HepG2 (cell line): ENCODE measurements around the gene ACSF3. TPM values are rescaled to one million over a fixed set of nuclear protein-coding genes. Genes with fewer than 3 reads are reported as not detected.

Experiments
- ATF1 ChIP-seq: IDR thresholded peaks from 2 replicates; pipeline ENCODE4 v1.6.1; 2016; ENCODE audit warnings: mild to moderate bottlenecking, control low read depth
- CBX5 ChIP-seq: sonication (generic); formaldehyde crosslinking; IDR thresholded peaks from 2 replicates; pipeline ENCODE4 v1.4.0; 2020; ENCODE audit warnings: missing genetic modification reagents, borderline replicate concordance
- EEA1 ChIP-seq: sonication (generic); formaldehyde crosslinking; IDR thresholded peaks from 2 replicates; pipeline ENCODE4 v1.5.1; 2020; ENCODE audit warnings: mild to moderate bottlenecking, missing genetic modification reagents, borderline replicate concordance
- GABPA ChIP-seq, 2 experiments: IDR thresholded peaks; 2 replicates each; pipeline ENCODE4 v1.6.1; 2011 to 2016; ENCODE audit warnings: low read depth in 2 of 2, low read length in 1 of 2, missing biosample characterization in 1 of 2, missing genetic modification characterization in 1 of 2
- GATA4 ChIP-seq: sonication (generic); IDR thresholded peaks from 2 replicates; pipeline ENCODE4 v1.6.1; 2016; ENCODE audit warnings: antibody characterized with exemption, low read depth, borderline replicate concordance
- HCFC1 ChIP-seq: fragments of 150-350 bp; IDR thresholded peaks from 2 replicates; pipeline ENCODE4 v1.6.1; 2014; ENCODE audit warnings: low read depth, low read length
- HDAC1 ChIP-seq: sonication (generic); formaldehyde crosslinking; IDR thresholded peaks from 2 replicates; pipeline ENCODE4 v1.5.1; 2020; ENCODE audit warnings: mild to moderate bottlenecking, missing genetic modification reagents
- ISL2 ChIP-seq: sonication (generic); formaldehyde crosslinking; IDR thresholded peaks from 2 replicates; pipeline ENCODE4 v1.5.0; 2020; ENCODE audit warnings: missing genetic modification reagents
- KDM4B ChIP-seq: sonication (generic); formaldehyde crosslinking; IDR thresholded peaks from 2 replicates; pipeline ENCODE4 v1.4.0; 2020; ENCODE audit warnings: missing genetic modification reagents
- NFKBIZ ChIP-seq: IDR thresholded peaks from 2 replicates; pipeline ENCODE4 v1.6.1; 2018; ENCODE audit warnings: missing genetic modification reagents, missing compliant biosample characterization
- NR3C1 ChIP-seq: sonication (generic); formaldehyde crosslinking; IDR thresholded peaks from 2 replicates; pipeline ENCODE4 v1.4.0; 2020; ENCODE audit warnings: missing genetic modification reagents
- RBFOX2 ChIP-seq: fragments of 200-400 bp; formaldehyde crosslinking; IDR thresholded peaks from 2 replicates; pipeline ENCODE4 v1.6.1; 2017; ENCODE audit warnings: low read depth, mild to moderate bottlenecking, low read length
- SOX6 ChIP-seq, 2 experiments: fragments of 450-650 bp in 1 of 2; sonication (generic) in 1 of 2; formaldehyde crosslinking in 1 of 2; IDR thresholded peaks; 2 replicates each; pipeline versions ENCODE4 v1.4.0 to v1.6.1; 2017 to 2020; ENCODE audit warnings: antibody characterized with exemption in 1 of 2, mild to moderate bottlenecking in 1 of 2, missing genetic modification reagents in 1 of 2
- TCF7 ChIP-seq: sonication (generic); IDR thresholded peaks from 2 replicates; pipeline ENCODE4 v1.6.1; 2016; ENCODE audit warnings: antibody characterized with exemption, low read depth
- ZBTB7A ChIP-seq: sonication (generic); formaldehyde crosslinking; IDR thresholded peaks from 2 replicates; pipeline ENCODE4 v1.8.0; 2022; ENCODE audit warnings: mild to moderate bottlenecking, missing genetic modification reagents
- ZNF547 ChIP-seq: sonication (generic); formaldehyde crosslinking; IDR thresholded peaks from 2 replicates; pipeline ENCODE4 v1.5.1; 2020; ENCODE audit warnings: mild to moderate bottlenecking, missing genetic modification reagents
- ZNF598 ChIP-seq: sonication (generic); formaldehyde crosslinking; IDR thresholded peaks from 2 replicates; pipeline ENCODE4 v1.5.1; 2020; ENCODE audit warnings: mild to moderate bottlenecking, missing genetic modification reagents, borderline replicate concordance
- ZNF775 ChIP-seq: sonication (generic); formaldehyde crosslinking; IDR thresholded peaks from 2 replicates; pipeline ENCODE4 v1.4.0; 2020; ENCODE audit warnings: missing genetic modification reagents, mild to moderate bottlenecking, moderate library complexity, borderline replicate concordance
- ZNF878 ChIP-seq: sonication (generic); formaldehyde crosslinking; IDR thresholded peaks from 2 replicates; pipeline ENCODE4 v1.8.1; 2023; ENCODE audit warnings: mild to moderate bottlenecking, missing genetic modification reagents, moderate library complexity
- polyA plus RNA-seq, 8 experiments: library from polyadenylated mRNA; depleted of rRNA in 3 of 8; stranded (reverse) in 7 of 8; unstranded in 1 of 8; fragments of >200 nt; fragmentation: Illumina TruSeq in 4 of 8; extraction: Trizol in 4 of 8; gene quantifications; 2 replicates each; pipeline versions ENCODE4 v1.2.1 to v1.2.3, GENCODE V29; 2011 to 2016; ENCODE audit warnings: low read depth in 4 of 8, missing spikeins in 1 of 8, mixed read lengths in 1 of 8; ENCODE audit not compliant: insufficient read depth in 1 of 8
- total RNA-seq, 5 experiments: library from RNA; depleted of rRNA; stranded (reverse); fragments of >200 nt; fragmentation: Illumina TruSeq; extraction: Trizol; gene quantifications; 2 replicates each; pipeline ENCODE4 v1.2.3, GENCODE V29; 2016; ENCODE audit warnings: low read depth in 1 of 5
- TF ChIP-seq, protein P1 (sequence below), 2 experiments: sonication (generic) in 1 of 2; formaldehyde crosslinking in 1 of 2; IDR thresholded peaks; 2 replicates each; pipeline versions ENCODE4 v1.4.0 to v1.6.1; 2016 to 2020; ENCODE audit warnings: borderline replicate concordance in 1 of 2, low read depth in 1 of 2, mild to moderate bottlenecking in 1 of 2, missing genetic modification reagents in 1 of 2
- TF ChIP-seq, protein P2 (sequence below): sonication (generic); formaldehyde crosslinking; IDR thresholded peaks from 2 replicates; pipeline ENCODE4 v1.5.0; 2020; ENCODE audit warnings: missing genetic modification reagents, mild to moderate bottlenecking, borderline replicate concordance
- TF ChIP-seq, protein P3 (sequence below): sonication (generic); formaldehyde crosslinking; IDR thresholded peaks from 2 replicates; pipeline ENCODE4 v1.9.0; 2021; ENCODE audit warnings: missing genetic modification reagents, borderline replicate concordance
- TF ChIP-seq, protein P4 (sequence below): sonication (generic); formaldehyde crosslinking; IDR thresholded peaks from 2 replicates; pipeline ENCODE4 v1.5.0; 2020; ENCODE audit warnings: missing genetic modification reagents

ACSF3 gene
- total and polyA plus RNA-seq, 2 of the 13 experiments (the other 11 are each of a cell fraction or from before 2014, with no cell fraction given), result 14.9 to 30.6 TPM

DNA sequence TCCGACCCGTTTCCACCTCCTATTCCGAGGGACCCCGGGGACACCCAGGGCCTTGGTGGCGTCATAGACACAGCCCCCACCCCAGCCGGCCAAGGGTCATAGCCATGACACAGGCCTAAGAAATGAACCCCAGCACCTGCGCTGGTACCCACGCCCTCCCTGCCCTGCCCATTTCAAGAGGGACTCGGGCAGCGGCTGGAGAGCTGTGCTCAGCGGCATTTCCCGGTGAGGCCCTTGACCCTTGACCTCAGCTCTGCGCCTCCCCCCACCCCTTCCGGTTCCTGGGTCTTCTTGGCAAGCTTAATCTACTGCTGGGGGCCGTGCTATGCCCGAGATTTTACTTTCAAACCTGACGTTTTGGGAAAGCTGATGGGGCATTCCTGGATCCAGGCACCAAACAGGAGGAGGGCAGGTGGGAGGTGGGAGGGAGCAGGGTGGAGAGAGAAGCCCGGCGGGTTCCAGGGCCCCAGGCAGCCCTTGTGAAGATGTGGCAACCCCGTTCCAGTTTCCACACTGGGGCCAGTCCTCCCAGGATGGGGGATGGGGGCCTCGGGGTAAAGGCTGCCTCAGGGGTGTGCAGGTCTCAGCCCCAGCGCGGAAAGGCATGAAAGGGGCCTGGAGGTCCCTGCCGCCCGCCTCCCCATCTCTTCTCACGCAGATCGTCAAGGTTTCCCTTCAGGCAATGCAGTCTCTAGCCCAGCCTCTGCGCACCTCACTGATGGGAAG is 106.6 kb downstream of the ACSF3 start, which contains the start of gene SLC22A31 (continued):
- TF ChIP-seq, protein P1, sequence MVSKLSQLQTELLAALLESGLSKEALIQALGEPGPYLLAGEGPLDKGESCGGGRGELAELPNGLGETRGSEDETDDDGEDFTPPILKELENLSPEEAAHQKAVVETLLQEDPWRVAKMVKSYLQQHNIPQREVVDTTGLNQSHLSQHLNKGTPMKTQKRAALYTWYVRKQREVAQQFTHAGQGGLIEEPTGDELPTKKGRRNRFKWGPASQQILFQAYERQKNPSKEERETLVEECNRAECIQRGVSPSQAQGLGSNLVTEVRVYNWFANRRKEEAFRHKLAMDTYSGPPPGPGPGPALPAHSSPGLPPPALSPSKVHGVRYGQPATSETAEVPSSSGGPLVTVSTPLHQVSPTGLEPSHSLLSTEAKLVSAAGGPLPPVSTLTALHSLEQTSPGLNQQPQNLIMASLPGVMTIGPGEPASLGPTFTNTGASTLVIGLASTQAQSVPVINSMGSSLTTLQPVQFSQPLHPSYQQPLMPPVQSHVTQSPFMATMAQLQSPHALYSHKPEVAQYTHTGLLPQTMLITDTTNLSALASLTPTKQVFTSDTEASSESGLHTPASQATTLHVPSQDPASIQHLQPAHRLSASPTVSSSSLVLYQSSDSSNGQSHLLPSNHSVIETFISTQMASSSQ (IDR thresholded peaks at IDR 0.05; ENCODE audit: low read depth), result peak; percentile 49; the same call in 1 of the 2 replicates
- TF ChIP-seq, protein P1 (CRISPR knock-in tag; IDR thresholded peaks at IDR 0.05; ENCODE audit: borderline replicate concordance), result peak; percentile 37
- TF ChIP-seq KDM4B (CRISPR knock-in tag), result no peak; the same call in 1 of the 2 replicates
- TF ChIP-seq RBFOX2, result peak; percentile 58; the same call in 1 of the 2 replicates
- TF ChIP-seq ZNF598 (CRISPR knock-in tag), result peak; percentile 12; the same call in 1 of the 2 replicates
- TF ChIP-seq, protein P2, sequence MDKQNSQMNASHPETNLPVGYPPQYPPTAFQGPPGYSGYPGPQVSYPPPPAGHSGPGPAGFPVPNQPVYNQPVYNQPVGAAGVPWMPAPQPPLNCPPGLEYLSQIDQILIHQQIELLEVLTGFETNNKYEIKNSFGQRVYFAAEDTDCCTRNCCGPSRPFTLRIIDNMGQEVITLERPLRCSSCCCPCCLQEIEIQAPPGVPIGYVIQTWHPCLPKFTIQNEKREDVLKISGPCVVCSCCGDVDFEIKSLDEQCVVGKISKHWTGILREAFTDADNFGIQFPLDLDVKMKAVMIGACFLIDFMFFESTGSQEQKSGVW (CRISPR knock-in tag), result no peak
- no peak for TF ChIP-seq TCF7
- no peak for TF ChIP-seq ATF1 (CRISPR knock-in tag)
- no peak; the same call in 1 of the 2 replicates for TF ChIP-seq CBX5 (CRISPR knock-in tag)
- no peak for TF ChIP-seq HCFC1
- no peak for TF ChIP-seq GATA4
- 0 out of 2 replicates have a peak, but pooled peaks have one; percentile 41 for TF ChIP-seq NFKBIZ (CRISPR knock-in tag)
- TF ChIP-seq, protein P3, sequence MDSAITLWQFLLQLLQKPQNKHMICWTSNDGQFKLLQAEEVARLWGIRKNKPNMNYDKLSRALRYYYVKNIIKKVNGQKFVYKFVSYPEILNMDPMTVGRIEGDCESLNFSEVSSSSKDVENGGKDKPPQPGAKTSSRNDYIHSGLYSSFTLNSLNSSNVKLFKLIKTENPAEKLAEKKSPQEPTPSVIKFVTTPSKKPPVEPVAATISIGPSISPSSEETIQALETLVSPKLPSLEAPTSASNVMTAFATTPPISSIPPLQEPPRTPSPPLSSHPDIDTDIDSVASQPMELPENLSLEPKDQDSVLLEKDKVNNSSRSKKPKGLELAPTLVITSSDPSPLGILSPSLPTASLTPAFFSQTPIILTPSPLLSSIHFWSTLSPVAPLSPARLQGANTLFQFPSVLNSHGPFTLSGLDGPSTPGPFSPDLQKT, result no peak
- TF ChIP-seq SOX6 (IDR thresholded peaks at IDR 0.05), result no peak
- peak; percentile 68; the same call in 1 of the 2 replicates for TF ChIP-seq SOX6 (CRISPR knock-in tag; IDR thresholded peaks at IDR 0.05)
- no peak for TF ChIP-seq ZNF878
- no peak for TF ChIP-seq ZNF547 (CRISPR knock-in tag)
- peak; percentile 27; the same call in 1 of the 2 replicates for TF ChIP-seq EEA1 (CRISPR knock-in tag)
- no peak for TF ChIP-seq ZNF775 (CRISPR knock-in tag)
- TF ChIP-seq HDAC1 (CRISPR knock-in tag), result peak; percentile 75
- no peak for TF ChIP-seq GABPA (IDR thresholded peaks at IDR 0.05; ENCODE audit: low read depth, low read length)
- TF ChIP-seq GABPA (CRISPR knock-in tag; IDR thresholded peaks at IDR 0.05; ENCODE audit: low read depth), result peak; percentile 94
- no peak for TF ChIP-seq NR3C1 (CRISPR knock-in tag)
- peak; percentile 93 for TF ChIP-seq ZBTB7A (CRISPR knock-in tag)
- no peak for TF ChIP-seq ISL2 (CRISPR knock-in tag)
- TF ChIP-seq, protein P4, sequence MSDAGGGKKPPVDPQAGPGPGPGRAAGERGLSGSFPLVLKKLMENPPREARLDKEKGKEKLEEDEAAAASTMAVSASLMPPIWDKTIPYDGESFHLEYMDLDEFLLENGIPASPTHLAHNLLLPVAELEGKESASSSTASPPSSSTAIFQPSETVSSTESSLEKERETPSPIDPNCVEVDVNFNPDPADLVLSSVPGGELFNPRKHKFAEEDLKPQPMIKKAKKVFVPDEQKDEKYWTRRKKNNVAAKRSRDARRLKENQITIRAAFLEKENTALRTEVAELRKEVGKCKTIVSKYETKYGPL (CRISPR knock-in tag), result no peak
